Neural progenitor cell (in vitro differentiated cells): ENCODE data around the gene ROR2. TPM values are rescaled to one million over a fixed set of nuclear protein-coding genes. Genes with fewer than 3 reads are reported as not detected.

Source experiments
- DNase-seq: peaks from one replicate; pipeline ENCODE4 v3.0.0-alpha.2; 2016; ENCODE audit warnings: low spot score
- H2AFZ ChIP-seq: fragments of 200-600 bp; sonication (generic); replicated peaks from 2 replicates; pipeline ENCODE4 v1.6.1; 2016; ENCODE audit warnings: antibody characterized with exemption
- H3F3A ChIP-seq: fragments of 200-600 bp; sonication (generic); 2 replicates; pipeline ENCODE4 v1.6.1; 2016; ENCODE audit warnings: antibody characterized with exemption, low read depth
- H3K27ac ChIP-seq: fragments of 200-600 bp; sonication (generic); 2 replicates; pipeline ENCODE4 v1.5.1; 2016; ENCODE audit warnings: mild to moderate bottlenecking
- H3K27me3 ChIP-seq: fragments of 200-600 bp; sonication (generic); 2 replicates; pipeline ENCODE4 v1.6.1; 2016; ENCODE audit warnings: mild to moderate bottlenecking, moderate library complexity
- H3K36me3 ChIP-seq: fragments of 200-600 bp; sonication (generic); 2 replicates; pipeline ENCODE4 v1.5.1; 2016
- H3K4me1 ChIP-seq: fragments of 200-600 bp; sonication (generic); 2 replicates; pipeline ENCODE4 v1.6.1; 2016; ENCODE audit warnings: mixed run types
- H3K4me2 ChIP-seq: fragments of 200-600 bp; sonication (generic); 2 replicates; pipeline ENCODE4 v1.6.1; 2016
- H3K4me3 ChIP-seq: fragments of 200-600 bp; sonication (generic); 2 replicates; pipeline ENCODE4 v1.5.1; 2016
- H3K79me2 ChIP-seq: fragments of 200-600 bp; sonication (generic); 2 replicates; pipeline ENCODE4 v1.6.1; 2016; ENCODE audit warnings: low read depth
- H3K9ac ChIP-seq: fragments of 200-600 bp; sonication (generic); 2 replicates; pipeline ENCODE4 v1.6.1; 2016
- H3K9me3 ChIP-seq: fragments of 200-600 bp; sonication (generic); 2 replicates; pipeline ENCODE4 v1.5.1; 2016; ENCODE audit warnings: low read depth
- H4K20me1 ChIP-seq: fragments of 200-600 bp; sonication (generic); 2 replicates; pipeline ENCODE4 v1.6.1; 2016; ENCODE audit warnings: low read depth
- H3K27ac Mint-ChIP-seq: 3 replicates; pipeline ENCODE4 v1.8.0; 2021; ENCODE audit warnings: mixed read lengths
- H3K27me3 Mint-ChIP-seq: 2 replicates; pipeline ENCODE4 v1.8.0; 2022; ENCODE audit warnings: low read depth, mild to moderate bottlenecking, inconsistent platforms, moderate library complexity, mixed read lengths; ENCODE audit not compliant: insufficient read depth
- H3K36me3 Mint-ChIP-seq: 3 replicates; pipeline ENCODE4 v1.8.0; 2021; ENCODE audit warnings: mixed read lengths
- H3K4me1 Mint-ChIP-seq: 3 replicates; pipeline ENCODE4 v1.8.0; 2021; ENCODE audit warnings: mixed read lengths
- H3K4me3 Mint-ChIP-seq: 3 replicates; pipeline ENCODE4 v1.8.0; 2021; ENCODE audit warnings: mild to moderate bottlenecking, moderate library complexity, mixed read lengths
- H3K9me3 Mint-ChIP-seq: 3 replicates; pipeline ENCODE4 v1.8.0; 2020; ENCODE audit warnings: mixed read lengths
- CTCF ChIP-seq: fragments of 200-600 bp; sonication (generic); IDR thresholded peaks from 2 replicates; pipeline ENCODE4 v1.5.1; 2017; ENCODE audit warnings: antibody characterized with exemption, mild to moderate bottlenecking
- EZH2 ChIP-seq: fragments of 200-600 bp; sonication (generic); IDR thresholded peaks from 2 replicates; pipeline ENCODE4 v1.6.1; 2017; ENCODE audit warnings: antibody characterized with exemption, mild to moderate bottlenecking, moderate library complexity
- EZH2phosphoT487 ChIP-seq: fragments of 200-600 bp; sonication (generic); IDR thresholded peaks from 2 replicates; pipeline ENCODE4 v1.6.1; 2017; ENCODE audit warnings: antibody characterized with exemption
- total RNA-seq: library from RNA; depleted of rRNA; stranded (reverse); fragments of >200 nt; gene quantifications from 2 replicates; pipeline ENCODE4 v1.2.3, GENCODE V29; 2015; ENCODE audit warnings: low replicate concordance

Gene ROR2
- total RNA-seq, 1 donor from 2014 or later = 20.1 TPM

- H3K4me2 ChIP-seq = no peak overlapping the region
- H3K9ac ChIP-seq = no peak overlapping the region
- H2AFZ ChIP-seq = no peak overlapping the region
- peaks cover 56% of the 10 kb centered on the region for H3K4me1 Mint-ChIP-seq
- peak overlapping the region; percentile 86 for H3K27ac Mint-ChIP-seq
- H3K9me3 ChIP-seq = no peaks in the 10 kb centered on the region
- no peaks in the 10 kb centered on the region for H3K27me3 ChIP-seq
- H3K36me3 ChIP-seq = no peaks in the 10 kb centered on the region
- H3K4me3 ChIP-seq = no peak overlapping the region
- H3K79me2 ChIP-seq = peaks cover 42% of the 10 kb centered on the region
- no peaks in the 10 kb centered on the region for H3K36me3 Mint-ChIP-seq
- peaks cover 5% of the 10 kb centered on the region for H3K27me3 Mint-ChIP-seq
- H3K4me1 ChIP-seq = peaks cover 31% of the 10 kb centered on the region
- no peaks in the 10 kb centered on the region for H3K9me3 Mint-ChIP-seq
- no peak overlapping the region for H3K4me3 Mint-ChIP-seq
- DNase-seq = no peak
- no peak for TF ChIP-seq EZH2phosphoT487
- no peak for TF ChIP-seq CTCF
- TF ChIP-seq EZH2 = no peak
- H3K27ac ChIP-seq = no peak overlapping the region
- H4K20me1 ChIP-seq = peaks cover 63% of the 10 kb centered on the region
- H3F3A ChIP-seq = no peaks in the 10 kb centered on the region
Observed at GRCh38 chr9:91814201-91814600, 135.8 kb downstream of the ROR2 start.

DNA sequence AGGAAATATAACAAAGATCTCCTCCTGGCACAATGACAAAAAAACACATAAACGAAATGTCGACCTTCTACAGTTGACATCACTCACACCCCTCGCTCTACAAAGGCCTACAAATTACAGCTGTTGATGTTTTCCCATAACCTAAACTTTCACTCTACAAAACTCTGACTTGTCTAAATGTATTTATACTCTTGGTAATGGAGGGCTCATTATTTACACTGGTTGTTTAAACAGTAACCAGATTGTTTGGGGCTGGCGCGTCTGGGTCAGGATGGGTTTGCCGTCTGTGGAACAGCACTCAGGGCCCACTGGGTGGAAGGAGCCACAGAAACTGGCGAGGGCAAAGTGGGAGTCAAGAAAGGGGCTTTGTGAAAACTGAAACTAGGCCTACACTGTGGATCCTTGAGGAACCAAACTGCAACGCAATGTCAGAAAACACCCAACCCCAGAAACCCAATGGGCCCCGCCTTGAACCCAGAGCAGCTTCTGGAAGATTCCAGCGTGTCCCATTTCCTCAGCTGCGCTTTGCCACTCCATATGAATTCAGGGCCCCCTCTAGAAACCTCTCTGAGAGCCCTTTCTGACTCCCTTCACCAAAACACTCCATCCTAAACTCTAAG, 136.7 kb downstream of the ROR2 start:
- Histone ChIP-seq H3K4me3 (no peak overlapping the region), H3K9me3 (no peaks in the 10 kb centered on the region), H3K27me3 (no peaks in the 10 kb centered on the region), H3K79me2 (peaks cover 41% of the 10 kb centered on the region), H3K4me1 (peaks cover 25% of the 10 kb centered on the region), H3K4me2 (no peak overlapping the region), H3K9ac (no peak overlapping the region), H3K36me3 (no peaks in the 10 kb centered on the region), H2AFZ (no peak overlapping the region), H3F3A (no peaks in the 10 kb centered on the region), H4K20me1 (peaks cover 63% of the 10 kb centered on the region), H3K27ac (no peak overlapping the region)
- Mint-ChIP-seq H3K27me3 (peaks cover 5% of the 10 kb centered on the region), H3K4me1 (peaks cover 56% of the 10 kb centered on the region), H3K27ac (peak overlapping the region; percentile 54), H3K36me3 (peaks cover 2% of the 10 kb centered on the region), H3K4me3 (no peak overlapping the region), H3K9me3 (no peaks in the 10 kb centered on the region)
- TF ChIP-seq EZH2phosphoT487 (no peak), CTCF (no peak), EZH2 (no peak)
- DNase-seq = no peak

DNA sequence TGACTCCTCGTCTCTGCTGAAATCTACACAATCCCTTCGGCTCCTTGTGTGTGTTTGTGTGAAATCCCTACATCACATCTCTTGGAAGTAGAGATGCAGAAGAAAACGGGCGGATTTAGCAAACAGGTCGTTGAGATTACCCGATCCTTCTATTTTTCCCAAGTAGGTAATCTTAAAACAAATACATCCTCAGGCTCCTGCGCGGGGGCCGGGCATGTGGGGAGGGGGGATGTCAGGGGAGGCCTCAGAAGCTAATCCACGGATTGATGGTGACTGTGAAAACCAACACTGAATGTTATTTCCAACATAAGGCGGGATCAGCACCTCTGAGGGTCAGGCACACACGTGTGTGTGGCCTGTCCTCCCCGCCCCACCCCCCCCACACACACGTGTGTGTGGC, 137.8 kb downstream of the ROR2 start:
- H3K4me2 ChIP-seq = no peak overlapping the region
- no peak overlapping the region for H3K27ac Mint-ChIP-seq
- peaks cover 5% of the 10 kb centered on the region for H3K27me3 Mint-ChIP-seq
- peaks cover 53% of the 10 kb centered on the region for H4K20me1 ChIP-seq
- no peaks in the 10 kb centered on the region for H3K9me3 ChIP-seq
- H2AFZ ChIP-seq = no peak overlapping the region
- H3K27me3 ChIP-seq = no peaks in the 10 kb centered on the region
- TF ChIP-seq CTCF = no peak
- no peak for DNase-seq
- no peaks in the 10 kb centered on the region for H3K36me3 ChIP-seq
- no peak overlapping the region for H3K27ac ChIP-seq
- H3K79me2 ChIP-seq = peaks cover 39% of the 10 kb centered on the region
- no peak overlapping the region for H3K4me3 Mint-ChIP-seq
- H3K9me3 Mint-ChIP-seq = no peaks in the 10 kb centered on the region
- H3K36me3 Mint-ChIP-seq = peaks cover 2% of the 10 kb centered on the region
- no peak overlapping the region for H3K9ac ChIP-seq
- no peak overlapping the region for H3K4me3 ChIP-seq
- no peaks in the 10 kb centered on the region for H3F3A ChIP-seq
- peaks cover 15% of the 10 kb centered on the region for H3K4me1 ChIP-seq
- H3K4me1 Mint-ChIP-seq = peaks cover 46% of the 10 kb centered on the region
